Heart right ventricle (tissue), 16 donors: ENCODE data around the gene ANXA4. TPM values are rescaled to one million over a fixed set of nuclear protein-coding genes. Genes with fewer than 3 reads are reported as not detected.

Source experiments
- ATAC-seq, 8 donors: fragments of 200-7000 bp; cut with Tn5 transposase; one replicate each; pipeline ENCODE4 v1.9.1; 2020; ENCODE audit warnings: mild to moderate bottlenecking in 8 of 8, moderate library complexity in 8 of 8, moderate number of reproducible peaks in 1 of 8
- DNase-seq, 2 donors: peaks; one replicate each; pipeline ENCODE4 v3.0.0-alpha.2; 2020
- H3K27ac ChIP-seq, 10 donors: fragments of 200-600 bp; sonication (generic) in 2 of 10; one replicate each; pipeline versions ENCODE4 v1.5.0 to v1.8.0; 2020 to 2022; ENCODE audit warnings: mild to moderate bottlenecking in 3 of 10
- H3K27me3 ChIP-seq, 7 donors: fragments of 200-600 bp; one replicate each; pipeline ENCODE4 v1.8.0; 2021 to 2022; ENCODE audit warnings: mild to moderate bottlenecking in 2 of 7
- H3K36me3 ChIP-seq, 9 donors: fragments of 200-600 bp; sonication (generic) in 1 of 9; one replicate each; pipeline versions ENCODE4 v1.5.0 to v1.8.0; 2020 to 2022; ENCODE audit warnings: mild to moderate bottlenecking in 2 of 9
- H3K4me1 ChIP-seq, 9 donors: fragments of 200-600 bp; sonication (generic) in 1 of 9; one replicate each; pipeline versions ENCODE4 v1.5.0 to v1.8.0; 2020 to 2022; ENCODE audit warnings: mild to moderate bottlenecking in 4 of 9
- H3K4me3 ChIP-seq, 10 donors: fragments of 200-600 bp; sonication (generic) in 2 of 10; one replicate each; pipeline versions ENCODE4 v1.5.0 to v1.8.0; 2020 to 2022; ENCODE audit warnings: mild to moderate bottlenecking in 7 of 10, moderate library complexity in 2 of 10
- H3K9me3 ChIP-seq, 11 donors: fragments of 200-600 bp in 10 of 11; sonication (generic) in 2 of 11; one replicate each; pipeline versions ENCODE4 v1.5.0 to v1.8.0; 2013 to 2022; ENCODE audit warnings: mild to moderate bottlenecking in 2 of 11, control low read depth in 1 of 11, moderate library complexity in 1 of 11
- CTCF ChIP-seq, 9 donors: fragments of 200-600 bp; sonication (generic) in 2 of 9; IDR thresholded peaks; one replicate each; pipeline versions ENCODE4 v1.5.0 to v1.8.0; 2021 to 2022; ENCODE audit warnings: antibody characterized with exemption in 9 of 9, mild to moderate bottlenecking in 5 of 9, moderate library complexity in 1 of 9
- WGBS, 2 donors: extraction: QIAGEN DNeasy Blood & Tissue Kit; methylation state at CpG; one replicate each; pipeline ENCODE4 v1.1.7; 2013; ENCODE audit warnings: inconsistent platforms in 1 of 2; 5-methylcytosine and 5-hydroxymethylcytosine counted together
- intact Hi-C, 10 donors: fragments of 100-400 bp; cut with DNase I; formaldehyde crosslinking; loops; one replicate each; pipeline versions ENCODE4 v1.11.1 to v1.14.2; 2022
- polyA plus RNA-seq, 2 donors: library from polyadenylated mRNA; stranded (reverse); fragments of 200-250 nt; gene quantifications; one replicate each; pipeline ENCODE4 v1.2.3, GENCODE V29; 2013
- total RNA-seq, 10 donors: library from RNA; stranded (reverse); fragmentation: NEBNext Ultra II Directional in 3 of 10; extraction: Animal tissue kit (Norgen Biotek cat#: 25700) in 3 of 10; gene quantifications; one replicate each; pipeline versions ENCODE4 v1.2.1 to v1.2.4, GENCODE V29; 2021 to 2023
- donor health status: Arrhythmogenic right ventricular cardiomyopathy.
- donor health status: ischemic (EF 13 %, LVEDD 7.1; RV severe dilation, severe dysfunction).
- donor health status: healthy with polysubstance abuse.
- donor health status: DM: no; HTN: yes; CAD: no.
- donor health status: DM: no; HTN: no; CAD: no.
- donor health status: ischemic (EF 25% LVEDD 6.9; RV normal size, moderate dysfunction).
- donor health status: ischemic (EF 25% LVEDD 5.7; RV mildly dilated, moderate dysfunction).
- donor health status: healthy.
- donor health status: DM: yes; HTN: yes; CAD: no.
- donor health status: Ischemic cardiomyopathy.
- donor health status: ischemic (EF 35%, LVEDD 5.7; RV mildly dilated, moderate dysfunction).
- donor health status: nonischemic (EF 11% LVEDD 7.7; RV severe dilation, severe dysfunction).
- donor health status: DM: yes; HTN: yes; CAD: no.
- donor health status: PGD.
- donor health status: ischemic (EF 29% LVEDD 5.4; RV normal size, mild dysfunction).
- donor health status: nonischemic (EF 23%, LVEDD 6.1; RV moderate dilation, normal function).

The ANXA4 gene
- total and polyA plus RNA-seq, 12 donors: 12.0 to 36.7 (median 22.6) TPM

DNA sequence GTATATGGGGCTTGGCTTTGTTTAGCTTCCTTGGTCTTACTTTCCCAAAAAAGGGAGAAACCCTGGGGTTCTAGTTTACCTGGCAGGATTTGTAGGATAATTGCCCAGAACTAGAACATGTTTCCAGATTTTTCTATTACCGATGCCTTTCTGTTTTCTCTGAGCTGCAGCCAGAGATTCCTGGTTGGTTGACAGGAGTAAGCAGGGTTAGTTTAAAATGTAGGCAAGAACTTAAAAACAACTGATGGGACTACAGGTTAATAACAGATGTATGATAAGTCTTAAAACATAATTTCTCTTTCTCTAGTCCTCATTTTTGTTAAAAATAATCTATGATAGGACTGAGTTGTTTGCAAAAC, 48.6 kb downstream of the ANXA4 start:
- DNase-seq (no peak), ATAC-seq (peak in 1 of 8 donors; percentile 22)
- TF ChIP-seq CTCF (IDR thresholded peaks at IDR 0.05): no peak
- WGBS, 2 donors: 52 to 60% methylated on average over 1 of the region's 1 CpG
- Histone ChIP-seq H3K36me3 (peaks cover 0 to 36% (median 0%) of the 10 kb centered on the region in 9 donors), H3K4me1 (peaks cover 0 to 25% (median 20%) of the 10 kb centered on the region in 9 donors), H3K9me3 (no peaks in the 10 kb centered on the region), H3K27me3 (no peaks in the 10 kb centered on the region), H3K4me3 (peak overlapping the region in 1 of 10 donors; percentile 2), H3K27ac (peak overlapping the region; percentile 32 to 84 (median 74))
- intact Hi-C loops: no loop called here

DNA sequence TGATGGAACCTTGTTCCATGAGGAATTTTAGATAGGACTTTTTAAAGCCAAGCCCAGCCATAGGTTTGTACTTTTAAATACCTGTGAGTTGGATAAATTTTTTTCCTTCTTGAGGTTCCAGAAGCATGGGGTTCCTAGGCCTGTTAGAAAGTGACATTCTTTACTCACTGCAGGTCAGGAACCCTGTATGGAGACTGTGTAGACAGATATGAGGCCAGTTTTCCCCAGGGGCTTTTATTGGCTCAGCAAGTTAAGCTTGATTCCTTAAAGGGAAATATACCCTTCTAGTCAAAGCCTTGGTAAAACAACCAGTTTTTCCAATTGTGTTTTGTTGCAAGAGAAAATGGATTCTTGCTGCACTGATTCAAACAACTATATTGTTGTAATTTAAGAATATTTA, 49.1 kb downstream of the ANXA4 start:
- DNase-seq (peak in 1 of 2 donors; percentile 66), ATAC-seq (peak in 4 of 8 donors; percentile 40 to 66 (median 58))
- Histone ChIP-seq H3K36me3 (peaks cover 0 to 31% (median 0%) of the 10 kb centered on the region in 9 donors), H3K27me3 (no peaks in the 10 kb centered on the region), H3K4me1 (peaks cover 0 to 25% (median 20%) of the 10 kb centered on the region in 9 donors), H3K9me3 (no peaks in the 10 kb centered on the region), H3K4me3 (no peak overlapping the region), H3K27ac (peak overlapping the region in 6 of 10 donors; percentile 71 to 84 (median 77))
- intact Hi-C loops: no loop called here
- TF ChIP-seq CTCF (IDR thresholded peaks at IDR 0.05): no peak

GRCh38 chr2:69796174-69796573, 54.2 kb downstream of the ANXA4 start:
- ATAC-seq: no peak
- TF ChIP-seq CTCF (IDR thresholded peaks at IDR 0.05): no peak
- H3K4me3 ChIP-seq: no peak overlapping the region
- H3K27me3 ChIP-seq: no peaks in the 10 kb centered on the region
- no peaks in the 10 kb centered on the region for H3K9me3 ChIP-seq
- WGBS, 2 donors: 95 to 100% methylated on average over 1 of the region's 1 CpG
- H3K36me3 ChIP-seq: peaks cover 0 to 5% (median 0%) of the 10 kb centered on the region in 9 donors
- H3K4me1 ChIP-seq: peaks cover 4 to 31% (median 21%) of the 10 kb centered on the region in 9 donors
- H3K27ac ChIP-seq: no peak overlapping the region
- no peak for DNase-seq
- intact Hi-C loops: loop anchor here in 1 of 10 donors (5.0 kb wide), 1 partner anchor 54 kb away; the partner anchor contains the start of gene ANXA4

DNA sequence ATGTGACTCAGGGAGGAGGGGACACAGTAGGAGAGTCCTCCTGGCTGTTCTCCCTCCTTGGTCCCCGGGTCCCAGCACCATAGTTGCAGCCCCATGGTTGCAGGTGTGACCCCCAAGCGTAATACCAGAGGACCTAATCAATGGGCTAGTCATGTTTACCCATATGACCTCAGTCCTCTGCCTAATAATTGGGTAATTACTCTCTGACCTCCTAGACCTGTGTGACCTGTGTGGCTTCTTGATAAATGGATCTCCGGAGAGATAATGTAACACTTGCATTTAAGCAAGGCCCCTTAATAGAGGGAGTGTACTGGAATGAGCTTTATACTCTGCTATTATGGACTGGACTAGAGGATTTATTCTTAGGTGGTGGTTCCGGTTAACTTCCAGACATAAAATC, 55.3 kb downstream of the ANXA4 start:
- H3K9me3 ChIP-seq: no peaks in the 10 kb centered on the region
- H3K27ac ChIP-seq: peak overlapping the region in 2 of 10 donors; percentile 16 to 80
- ATAC-seq (no peak), DNase-seq (no peak)
- peaks cover 4 to 27% (median 21%) of the 10 kb centered on the region in 9 donors for H3K4me1 ChIP-seq
- H3K36me3 ChIP-seq: peaks cover 0 to 5% (median 0%) of the 10 kb centered on the region in 9 donors
- intact Hi-C loops: loop anchor here in 1 of 10 donors (5.0 kb wide), 1 partner anchor 55 kb away; the partner anchor contains the start of gene ANXA4
- no peak overlapping the region for H3K4me3 ChIP-seq
- WGBS, 2 donors: 91 to 96% methylated on average over 4 of the region's 4 CpGs
- no peaks in the 10 kb centered on the region for H3K27me3 ChIP-seq
- no peak for TF ChIP-seq CTCF (IDR thresholded peaks at IDR 0.05)
